Tibial nerve (tissue), 3 donors: ENCODE measurements around the gene CEP170.
"Not testable (repeated sequence)": the region's sequence is repeated elsewhere in the genome, so short reads cannot be mapped to it uniquely, and the experiment has no call there.

Experiments used
- CTCF ChIP-seq, 5 experiments: fragments of 200-600 bp in 3 of 5; fragments of 450-650 bp in 2 of 5; sonication (generic) in 3 of 5; IDR thresholded peaks; one replicate each; pipeline ENCODE4 v1.5.1; 2016 to 2019; ENCODE audit warnings: antibody characterized with exemption in 5 of 5, mild to moderate bottlenecking in 3 of 5, moderate library complexity in 2 of 5
- POLR2A ChIP-seq, 2 donors: fragments of 450-650 bp; IDR thresholded peaks; one replicate each; pipeline ENCODE4 v1.6.1; 2017; ENCODE audit warnings: antibody characterized with exemption in 2 of 2, mild to moderate bottlenecking in 2 of 2, moderate library complexity in 2 of 2

- TF ChIP-seq POLR2A, CTCF (IDR thresholded peaks at IDR 0.05): not testable (repeated sequence)
Measured at GRCh38 chr1:243184787-243185186, 70.3 kb downstream of the CEP170 start.
